Lower leg skin (tissue), 3 donors: ENCODE data around the gene PANX1.

Experiments
- CTCF ChIP-seq, 3 donors: fragments of 450-650 bp; IDR thresholded peaks; one replicate each; pipeline ENCODE4 v1.5.1; 2016; ENCODE audit warnings: antibody characterized with exemption in 3 of 3, mild to moderate bottlenecking in 3 of 3, moderate library complexity in 2 of 3
- POLR2A ChIP-seq, 2 donors: fragments of 450-650 bp; IDR thresholded peaks; one replicate each; pipeline ENCODE4 v1.6.1; 2016 to 2017; ENCODE audit warnings: antibody characterized with exemption in 2 of 2, mild to moderate bottlenecking in 1 of 2, moderate library complexity in 1 of 2

DNA sequence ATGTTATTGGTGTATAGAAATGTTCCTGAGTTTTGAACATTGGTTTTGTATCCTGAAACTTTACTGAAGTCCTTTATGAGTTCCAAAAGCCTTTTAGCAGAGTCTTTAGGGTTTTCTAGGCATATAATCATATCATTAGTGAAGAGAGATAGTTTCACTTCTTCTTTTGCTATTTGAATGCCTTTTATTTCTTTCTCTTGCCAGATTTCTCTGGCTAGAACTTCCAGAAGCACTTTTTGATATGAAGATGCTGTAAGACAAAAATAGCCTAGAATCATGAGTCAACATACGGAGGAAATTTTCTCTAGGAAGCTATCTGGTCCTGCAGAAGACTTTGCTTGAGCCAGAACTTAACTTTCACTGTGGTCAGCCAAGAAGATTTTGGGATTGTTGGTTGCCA, 89.1 kb downstream of the PANX1 start:
- TF ChIP-seq CTCF (IDR thresholded peaks at IDR 0.05) (no peak), POLR2A (IDR thresholded peaks at IDR 0.05) (no peak)
